HG03520 (cell line): ENCODE data around the gene CHCHD6.

Experiments
- ATAC-seq: cut with Tn5 transposase; IDR thresholded peaks from one replicate; pipeline ENCODE4 v1.9.1; 2021; ENCODE audit warnings: mild to moderate bottlenecking, moderate library complexity; ENCODE audit not compliant: unreplicated experiment

CHCHD6 gene

DNA sequence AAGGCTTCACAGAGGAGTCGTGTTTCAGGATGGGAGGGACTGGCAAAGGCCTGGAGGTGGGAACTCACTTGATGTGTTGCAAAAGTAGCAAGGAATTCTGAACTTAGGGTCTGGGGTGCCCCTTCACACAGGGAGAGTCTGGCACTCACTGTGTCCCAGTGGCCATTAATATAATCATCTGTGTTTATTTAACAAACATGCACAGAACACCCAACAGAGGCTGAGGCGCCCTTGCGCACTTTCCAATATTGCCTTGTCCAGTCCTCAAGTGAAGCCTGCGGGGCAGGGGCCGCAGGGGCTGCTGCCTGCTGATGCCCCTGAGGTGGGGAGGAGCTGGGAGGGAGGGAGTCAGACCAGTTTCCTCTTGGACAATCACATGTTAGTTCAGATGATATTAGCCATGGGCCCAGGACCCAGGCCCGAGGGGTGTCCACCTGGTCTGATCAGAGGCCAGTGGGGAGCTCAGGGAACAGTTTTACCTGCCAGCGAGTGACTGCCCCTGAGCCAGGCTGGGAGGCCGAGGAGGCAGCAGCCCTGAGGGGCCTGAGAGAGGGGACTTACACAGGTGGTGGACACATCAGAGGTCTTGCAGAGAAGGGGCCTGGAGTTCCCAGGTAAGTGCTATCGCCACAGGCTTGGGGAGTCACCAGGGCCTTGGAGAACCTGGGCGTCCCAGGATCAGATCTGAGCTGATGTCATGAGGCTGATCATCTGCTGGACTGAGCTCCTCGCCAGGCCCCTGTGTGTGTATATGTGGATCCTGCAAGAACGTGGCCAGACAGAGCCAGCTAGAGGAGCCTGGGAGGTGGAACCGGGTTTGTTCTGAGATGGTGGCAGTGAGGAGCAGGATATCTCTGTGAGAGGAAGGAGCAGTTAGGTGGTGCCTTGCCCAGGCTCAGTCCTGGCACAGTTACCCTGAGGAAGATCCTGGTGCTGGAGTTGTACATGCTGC is 35.3 kb upstream of the CHCHD6 start:
- no peak for ATAC-seq

GRCh38 chr3:126671521-126671920 is 32.5 kb upstream of the CHCHD6 start:
- ATAC-seq: no peak

DNA sequence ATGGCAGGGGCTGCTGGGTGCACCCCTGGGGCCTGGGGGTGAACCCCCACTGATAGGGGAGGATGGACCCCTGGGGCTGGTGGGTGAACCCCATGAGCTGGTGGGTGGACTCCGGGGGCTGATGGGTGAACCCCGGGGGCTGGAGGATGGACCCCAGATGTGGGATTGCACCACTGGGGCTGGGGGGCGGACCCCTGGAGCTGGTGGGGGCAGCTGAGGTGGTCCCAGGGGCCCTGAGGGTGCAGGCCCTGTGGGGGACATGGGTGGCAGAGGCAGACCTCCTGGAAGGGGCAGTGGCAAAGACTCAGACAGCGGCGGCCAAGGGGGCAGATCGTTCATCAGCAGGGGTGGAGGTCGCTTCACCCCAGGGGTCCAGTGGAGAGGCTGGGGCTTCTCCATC is 31.7 kb upstream of the CHCHD6 start:
- ATAC-seq: no peak

DNA sequence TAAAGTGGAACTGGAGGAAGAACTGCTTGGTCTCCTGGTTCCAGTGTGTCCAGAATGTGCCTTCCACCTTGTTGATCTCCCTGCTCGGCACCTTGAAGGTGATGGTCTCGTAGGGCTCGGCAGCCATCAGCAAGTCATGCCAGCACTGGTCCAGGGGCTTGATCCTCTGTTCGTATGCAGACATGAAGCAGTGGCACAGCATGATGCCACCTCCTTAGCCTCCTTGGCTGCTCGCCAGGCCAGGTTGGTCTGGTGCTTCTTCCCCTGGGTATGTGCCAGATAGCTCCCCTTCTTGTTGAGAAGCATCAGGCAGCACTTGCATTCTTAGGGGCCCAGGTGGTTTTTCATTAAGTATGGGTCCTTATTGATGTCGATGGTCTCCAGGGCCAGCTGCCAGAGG is 31.3 kb upstream of the CHCHD6 start:
- no peak for ATAC-seq

DNA sequence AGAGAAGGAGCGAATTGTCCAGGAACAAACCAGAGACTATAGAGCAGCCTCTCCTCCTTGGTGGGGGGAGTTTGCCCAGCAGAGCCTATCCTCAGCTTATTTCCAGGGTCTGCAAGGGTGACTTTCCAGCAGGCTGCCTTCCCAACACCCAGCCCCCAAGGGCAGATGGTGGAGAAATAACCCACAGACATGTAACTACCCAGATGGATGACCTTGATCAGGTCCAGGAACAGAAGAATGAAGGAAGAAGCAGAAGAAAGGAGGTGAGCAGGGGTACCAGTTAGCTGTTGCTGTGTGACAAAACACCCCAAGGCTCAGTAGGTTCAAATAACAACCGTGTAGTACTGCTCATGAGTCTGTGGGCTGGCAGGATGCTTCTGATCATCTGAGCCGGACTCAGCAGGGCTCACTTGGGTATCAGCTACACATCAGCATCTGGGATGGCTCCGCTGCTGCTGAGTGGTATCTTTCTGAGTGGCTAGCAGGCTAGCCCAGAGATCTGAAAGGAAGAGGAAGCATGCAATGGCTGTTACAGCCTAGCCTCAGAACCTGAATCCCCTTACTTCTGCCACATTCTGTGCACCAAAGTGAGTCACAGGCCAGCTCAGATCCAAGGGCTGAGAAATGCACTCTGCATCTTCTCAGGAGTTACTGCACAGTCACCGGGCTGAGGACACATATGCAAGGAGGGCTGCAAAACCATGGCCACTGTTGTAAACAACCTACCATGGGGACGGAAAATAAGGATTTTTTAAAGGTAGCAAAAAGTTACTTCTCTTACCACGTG is 26.9 kb upstream of the CHCHD6 start:
- no peak for ATAC-seq

DNA sequence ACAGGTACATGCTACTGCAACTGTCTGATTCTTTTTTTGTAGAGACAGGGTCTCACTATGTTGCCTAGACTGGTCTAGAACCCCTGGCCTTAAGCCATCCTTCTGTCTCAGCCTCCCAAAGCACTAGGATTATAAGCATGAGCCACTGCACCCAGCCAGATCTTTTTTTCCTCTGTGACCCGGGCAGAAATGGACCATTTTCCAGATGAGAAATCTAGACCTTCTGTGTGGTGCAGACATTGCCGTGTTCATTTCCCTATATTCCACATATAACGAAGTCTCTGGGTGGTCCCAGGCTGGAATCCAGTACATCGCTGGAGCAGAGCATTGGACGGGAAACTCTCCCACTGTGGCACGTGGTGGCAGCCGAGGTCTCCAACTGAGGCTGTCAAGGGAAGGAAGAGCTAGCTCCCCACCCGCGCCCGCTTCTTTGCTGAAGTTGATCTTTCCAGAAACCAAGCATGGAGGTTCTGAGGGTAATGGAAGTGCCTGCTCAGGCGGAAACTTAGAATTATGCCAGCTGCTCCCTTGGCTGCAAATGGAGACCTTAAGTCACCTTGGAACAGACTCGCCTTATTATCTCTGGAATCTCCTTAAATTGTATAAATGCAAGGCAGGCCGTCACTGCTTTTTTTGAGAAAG is 26.1 kb upstream of the CHCHD6 start:
- no peak for ATAC-seq

GRCh38 chr3:126678693-126679317 is 25.2 kb upstream of the CHCHD6 start:
- ATAC-seq: no peak

DNA sequence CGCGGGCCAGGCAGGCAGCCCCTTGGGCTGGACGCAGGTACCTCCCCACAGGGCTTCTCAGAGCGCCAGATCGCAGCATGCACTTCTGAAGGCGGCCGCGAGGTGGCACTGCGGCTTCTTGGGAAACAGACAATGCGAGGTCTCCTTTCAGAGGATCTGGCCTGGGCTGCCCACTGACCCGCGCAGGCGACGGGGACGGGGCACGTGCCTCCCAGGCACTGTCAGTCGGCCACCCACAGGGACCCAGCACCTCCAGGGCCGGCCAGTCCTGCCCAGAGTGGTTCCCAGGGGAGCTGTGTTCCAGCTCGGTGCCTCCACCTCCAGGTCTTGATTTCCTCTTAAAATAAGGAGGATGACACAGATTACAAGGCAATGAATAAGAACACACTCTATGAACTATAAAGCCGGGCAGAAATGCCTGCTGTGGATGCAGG is 24.7 kb upstream of the CHCHD6 start:
- no peak for ATAC-seq

GRCh38 chr3:126679831-126680666 is 24.0 kb upstream of the CHCHD6 start:
- ATAC-seq: no peak

DNA sequence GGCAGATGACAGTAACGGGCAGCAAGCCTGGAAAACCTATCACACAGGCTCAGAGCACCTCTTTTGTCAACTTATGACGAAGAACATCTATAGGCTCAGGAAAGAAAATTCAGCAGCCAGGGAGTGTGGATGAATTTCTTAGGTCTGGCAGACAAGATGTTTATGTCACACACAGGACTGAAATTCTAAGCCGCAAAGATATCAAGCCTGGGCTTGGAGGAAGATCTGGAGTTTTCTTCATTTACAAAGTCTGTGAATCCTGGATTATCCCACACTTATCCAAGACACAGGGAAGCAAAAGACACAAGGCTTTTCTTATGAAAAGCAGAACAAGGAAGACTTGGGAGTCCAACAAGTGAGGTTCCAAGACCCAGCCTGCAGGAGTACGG is 23.4 kb upstream of the CHCHD6 start:
- ATAC-seq: no peak

DNA sequence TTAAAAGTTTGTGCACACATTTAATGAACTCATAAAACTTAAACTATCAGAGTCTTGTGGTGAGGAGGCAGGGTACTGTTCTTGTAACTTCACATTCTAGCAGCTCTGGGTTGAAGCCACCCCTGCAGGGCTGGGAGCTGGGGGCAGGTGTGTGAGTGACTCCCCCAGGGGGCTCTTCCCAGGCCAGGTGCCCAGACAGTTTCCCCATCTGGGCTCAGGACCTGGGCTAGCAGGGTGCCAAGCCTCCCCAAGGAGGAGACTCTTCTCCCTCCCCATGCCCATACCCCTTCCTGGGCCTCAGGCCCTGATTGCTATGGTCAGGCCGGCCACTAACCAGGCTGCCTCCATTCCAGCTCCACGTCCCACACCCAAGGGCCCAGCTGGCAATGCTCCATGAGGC is 22.0 kb upstream of the CHCHD6 start:
- ATAC-seq: no peak

DNA sequence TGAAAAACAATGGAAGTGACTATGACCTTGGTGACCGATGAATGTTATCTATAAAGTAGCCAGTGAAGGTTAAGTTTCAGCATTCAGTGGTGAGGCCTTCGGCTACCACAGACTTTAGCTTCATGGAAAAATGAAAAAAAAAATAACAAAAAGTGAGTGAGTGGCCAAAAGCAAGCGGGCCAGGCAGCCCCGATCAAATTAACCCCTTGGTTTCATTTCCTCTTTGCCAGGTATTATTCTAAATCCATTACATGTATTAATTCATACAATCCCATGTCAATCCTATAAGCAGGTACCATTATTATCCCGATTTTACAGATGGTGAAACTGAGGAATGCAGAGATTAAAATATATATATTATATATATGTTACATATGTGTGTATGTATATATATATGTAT is 21.0 kb upstream of the CHCHD6 start:
- no peak for ATAC-seq

DNA sequence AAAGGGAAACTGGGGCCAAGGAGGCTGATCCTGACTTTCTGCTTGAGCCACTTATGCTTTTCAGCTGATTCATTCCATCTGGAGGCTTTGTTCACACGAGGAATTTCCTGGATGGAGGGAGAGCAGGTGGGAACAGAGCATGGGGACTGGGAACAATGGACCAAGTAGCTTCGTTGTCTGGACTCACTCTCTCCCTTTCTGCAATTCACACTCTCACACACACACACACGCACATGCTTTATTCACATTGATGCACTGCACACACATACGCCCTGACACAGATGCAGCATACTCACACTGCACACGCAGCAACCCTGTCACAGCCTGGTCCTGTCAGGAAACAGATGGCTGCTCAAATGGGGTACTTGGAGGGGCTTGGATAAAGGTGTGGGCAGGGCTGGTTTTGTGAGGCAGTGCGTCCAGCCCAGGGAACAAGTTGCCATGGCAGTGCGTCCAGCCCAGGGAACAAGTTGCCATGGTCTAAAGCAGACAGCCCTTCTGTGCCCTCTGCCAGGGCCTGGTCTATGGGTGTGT is 19.8 kb upstream of the CHCHD6 start:
- ATAC-seq: no peak

GRCh38 chr3:126685021-126685420 is 19.0 kb upstream of the CHCHD6 start:
- ATAC-seq: no peak

DNA sequence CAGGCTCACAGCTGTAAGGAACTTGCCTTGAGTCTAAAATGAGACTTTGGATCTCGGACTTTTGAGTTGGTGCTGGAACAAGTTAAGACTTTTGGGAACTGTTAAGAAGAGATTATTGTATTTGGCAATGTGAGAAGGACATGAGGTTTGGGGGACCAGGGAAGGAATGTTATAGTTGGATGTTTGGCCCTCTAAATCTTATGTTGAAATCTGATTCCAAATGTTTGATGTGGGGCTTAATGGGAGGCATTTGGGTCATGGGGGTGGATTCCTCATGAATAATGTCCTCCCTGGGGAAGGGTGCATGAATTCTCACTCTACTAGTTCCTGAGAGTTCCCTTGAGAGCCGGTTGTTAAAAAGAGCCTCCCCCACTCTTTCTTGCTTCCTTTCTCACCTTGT is 18.5 kb upstream of the CHCHD6 start:
- no peak for ATAC-seq

DNA sequence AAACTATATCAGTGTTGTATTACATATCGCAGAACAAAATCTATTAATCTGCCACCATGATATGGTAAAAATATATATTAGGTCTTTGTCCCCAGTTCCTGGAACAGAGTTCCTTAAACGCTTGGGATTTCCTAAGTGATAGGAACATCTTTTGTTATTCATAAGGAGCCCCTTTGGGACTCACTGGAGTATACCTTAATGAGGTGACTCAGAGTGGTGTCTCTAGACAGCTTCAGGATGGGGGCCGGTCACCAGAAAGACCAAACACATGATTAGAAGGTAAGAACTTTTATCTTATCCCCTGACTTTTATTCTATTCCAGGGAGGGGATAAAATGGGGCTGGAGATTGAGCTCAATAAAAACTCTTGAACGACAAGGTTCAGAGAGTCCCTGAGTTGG is 12.3 kb upstream of the CHCHD6 start:
- no peak for ATAC-seq

GRCh38 chr3:126692858-126693257 is 11.2 kb upstream of the CHCHD6 start:
- no peak for ATAC-seq

DNA sequence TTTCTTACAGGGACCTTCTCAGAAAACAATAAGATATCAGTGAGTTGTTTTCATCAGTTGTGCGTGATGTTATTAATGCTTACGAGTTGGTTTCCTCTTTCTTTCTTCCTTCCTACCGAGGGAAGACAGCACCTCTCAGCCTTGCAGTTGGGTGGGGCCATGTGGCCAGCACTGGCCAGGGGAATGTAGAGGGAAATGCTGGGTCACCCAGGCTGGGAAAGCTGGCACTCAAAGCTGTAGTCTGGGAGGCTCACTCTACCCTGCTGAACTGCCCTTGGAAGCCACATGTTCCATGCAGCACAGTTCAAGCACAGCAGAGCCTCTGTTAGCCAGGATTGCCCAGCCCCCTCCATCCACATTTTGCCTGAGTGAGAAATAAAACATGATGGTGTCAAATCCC is 10.1 kb upstream of the CHCHD6 start:
- ATAC-seq: no peak

DNA sequence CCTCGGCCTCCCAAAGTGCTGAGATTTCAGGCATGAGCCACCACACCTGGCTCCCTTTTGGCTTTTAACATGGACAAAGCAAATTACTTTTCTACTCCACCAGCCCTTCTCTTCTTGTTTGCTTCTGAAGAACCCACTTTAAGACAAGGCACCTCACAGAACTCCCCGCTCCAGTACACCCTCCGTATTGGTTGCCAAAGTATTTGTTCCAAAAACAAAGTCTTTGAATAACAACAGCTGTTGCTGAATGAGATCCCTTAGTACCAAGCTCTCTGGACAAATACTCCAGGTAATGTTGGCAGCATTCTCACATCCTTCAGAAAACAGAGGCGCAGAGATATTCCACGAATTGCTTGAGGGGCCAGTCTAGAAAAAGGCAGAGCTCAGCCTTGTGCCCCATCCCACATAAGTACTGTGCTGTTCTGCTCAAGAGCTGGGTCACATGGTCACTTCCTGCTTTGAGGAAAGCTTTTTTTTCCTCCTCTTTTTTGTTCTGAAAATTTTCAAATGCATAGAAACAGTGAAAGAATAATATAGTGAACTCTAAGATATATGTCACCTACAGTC is 7.3 kb upstream of the CHCHD6 start:
- no peak for ATAC-seq

DNA sequence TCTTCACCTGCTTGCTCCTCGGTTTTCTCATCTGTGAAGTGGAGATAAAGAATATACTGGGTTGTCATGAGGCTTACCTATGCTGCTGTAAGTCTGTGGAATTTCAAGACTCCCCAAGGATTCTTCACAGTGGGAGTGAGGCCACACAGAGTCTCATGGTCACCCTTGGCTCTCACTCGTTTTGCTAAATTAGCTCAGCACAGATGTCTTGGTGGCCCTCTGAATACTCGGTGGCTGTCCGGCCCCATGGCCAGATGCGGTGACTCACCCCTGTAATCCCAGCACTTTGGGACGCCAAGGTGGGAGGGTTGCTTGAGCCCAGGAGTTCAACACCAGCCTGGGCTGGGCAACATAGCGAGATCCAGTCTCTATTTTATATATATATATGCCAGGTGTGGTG is 5.0 kb upstream of the CHCHD6 start:
- no peak for ATAC-seq
